Kidney epithelial cell (primary cell): ENCODE measurements around the gene MAP2K6. TPM values are rescaled to one million over a fixed set of nuclear protein-coding genes. Genes with fewer than 3 reads are reported as not detected.

Experiments used
- DNase-seq: peaks from one replicate; pipeline ENCODE4 v3.0.0-alpha.2; 2010; ENCODE audit warnings: low read depth
- H3K27me3 ChIP-seq: 2 replicates; pipeline ENCODE4 v1.6.0; 2011; ENCODE audit warnings: low read length; ENCODE audit not compliant: control insufficient read depth, insufficient read depth
- H3K36me3 ChIP-seq: 2 replicates; pipeline ENCODE4 v1.5.1; 2011; ENCODE audit warnings: low read length; ENCODE audit not compliant: control insufficient read depth, insufficient read depth
- H3K4me3 ChIP-seq: 2 replicates; pipeline ENCODE4 v1.5.1; 2011; ENCODE audit warnings: low read depth, mild to moderate bottlenecking, control low read depth, low read length
- CTCF ChIP-seq: IDR thresholded peaks from 2 replicates; pipeline ENCODE4 v1.5.1; 2011; ENCODE audit warnings: mild to moderate bottlenecking, moderate library complexity, low read length, control low read depth, inconsistent platforms; ENCODE audit not compliant: insufficient read depth, poor library complexity, severe bottlenecking
- total RNA-seq: library from RNA; depleted of rRNA; stranded (reverse); fragments of >200 nt; gene quantifications from 2 replicates; pipeline ENCODE4 v1.2.3, GENCODE V29; 2015

Gene MAP2K6
- total RNA-seq, 1 donor from 2014 or later = 2.2 TPM

GRCh38 chr17:69597898-69598692 lies 183.6 kb downstream of the MAP2K6 start:
- no peak for TF ChIP-seq CTCF
- no peaks in the 10 kb centered on the region for H3K36me3 ChIP-seq
- DNase-seq = peak; percentile 39
- no peaks in the 10 kb centered on the region for H3K27me3 ChIP-seq
- no peak overlapping the region for H3K4me3 ChIP-seq

GRCh38 chr17:69602972-69603371 lies 188.5 kb downstream of the MAP2K6 start:
- DNase-seq = no peak
- no peaks in the 10 kb centered on the region for H3K36me3 ChIP-seq
- TF ChIP-seq CTCF = no peak
- no peak overlapping the region for H3K4me3 ChIP-seq
- no peaks in the 10 kb centered on the region for H3K27me3 ChIP-seq

Other genes with a start within 250 kb of the MAP2K6 start
- 0.14 and 0.29 TPM in 2 replicates for gene ABCA10, start 185.9 kb upstream of the MAP2K6 start, total RNA-seq
- 4.2 and 5.5 TPM in 2 replicates for gene ABCA5, start 87.6 kb upstream of the MAP2K6 start, total RNA-seq